Activated CD8-positive, alpha-beta memory T cell treated with anti-CD3 and anti-CD28 coated beads for 4 hours (primary cell): Measurements from ENCODE around the gene FGF3.
"Not testable (repeated sequence)": the region's sequence is repeated elsewhere in the genome, so short reads cannot be mapped to it uniquely, and the experiment has no call there.

Experiments
- DNase-seq, 2 donors: peaks; one replicate each; pipeline ENCODE4 v3.0.0-alpha.2; 2020; ENCODE audit warnings: low read depth in 2 of 2

The FGF3 gene

GRCh38 chr11:69773626-69774353 lies 45.4 kb downstream of the FGF3 start:
- no peak for DNase-seq

- no peak for DNase-seq
These were observed 47.8 kb downstream of the FGF3 start for GRCh38 chr11:69771466-69771865.

- DNase-seq: no peak
These were observed 48.7 kb downstream of the FGF3 start for GRCh38 chr11:69770540-69770939.

GRCh38 chr11:69765498-69765995 lies 53.7 kb downstream of the FGF3 start:
- DNase-seq: no peak

GRCh38 chr11:69764918-69765317 lies 54.3 kb downstream of the FGF3 start:
- DNase-seq: not testable (repeated sequence)

GRCh38 chr11:69760319-69760718 lies 58.9 kb downstream of the FGF3 start:
- no peak for DNase-seq
